HCT116 (cell line): Measurements from ENCODE around the gene SNRPB. TPM values are rescaled to one million over a fixed set of nuclear protein-coding genes. Genes with fewer than 3 reads are reported as not detected.

ENCODE experiments used
- ATAC-seq: fragments of 200-7000 bp; cut with Tn5 transposase; 2 replicates; pipeline ENCODE4 v1.9.1; 2020; ENCODE audit warnings: mild to moderate bottlenecking, moderate library complexity
- BruUV-seq: library from RNA; stranded (reverse); fragments of 400-500 nt; replicated peaks from 2 replicates; lab custom pipeline; 2021; lab: Mats Ljungman, UMichigan
- CTCF ChIA-PET: fragments of 300-600 bp; sonication (Branson Sonifier 250); formaldehyde crosslinking; loops from one replicate; lab custom pipeline; 2021; ENCODE audit warnings: antibody characterized with exemption; lab: Charles Lee
- POLR2A ChIA-PET: fragments of 300-600, 350-600 bp; sonication (Branson Sonifier 250); formaldehyde crosslinking; loops from one replicate; lab custom pipeline; 2021; ENCODE audit warnings: antibody characterized with exemption; lab: Charles Lee
- RAD21 ChIA-PET, 2 experiments: fragments of 300-600 bp; sonication (Branson Sonifier 250); formaldehyde crosslinking; loops; one replicate each; lab custom pipeline; 2023; ENCODE audit warnings: low total read pairs in 2 of 2; ENCODE audit not compliant: uncharacterized antibody in 2 of 2, unreplicated experiment in 2 of 2, low non-redundant PET in 1 of 2; lab: Charles Lee
- DNase-seq: peaks from one replicate; pipeline ENCODE4 v3.0.0-alpha.2; 2010; ENCODE audit warnings: low read depth, low spot score
- H2AFZ ChIP-seq: fragments of 200-600 bp; shearing (Covaris generic), sonication (generic); 2 replicates; pipeline ENCODE4 v1.6.1; 2017; ENCODE audit warnings: low read depth, mixed run types, mixed read lengths, antibody characterized with exemption, low read length; ENCODE audit not compliant: poor library complexity, severe bottlenecking
- H3K27ac ChIP-seq: 2 replicates; pipeline ENCODE4 v1.5.1; 2012; ENCODE audit warnings: low read depth, low read length
- H3K27me3 ChIP-seq: fragments of 200-600 bp; sonication (generic); 2 replicates; pipeline ENCODE4 v1.6.1; 2016; ENCODE audit warnings: mixed run types, low read length, mixed read lengths; ENCODE audit not compliant: insufficient read depth
- H3K36me3 ChIP-seq, 2 experiments: fragments of 200-500 bp in 1 of 2; fragments of 200-600 bp in 1 of 2; sonication (Bioruptor generic) in 1 of 2; sonication (generic) in 1 of 2; 2 replicates each; pipeline versions ENCODE4 v1.5.1 to v1.6.1; 2014 to 2016; ENCODE audit warnings: low read length in 2 of 2, inconsistent platforms in 1 of 2, mixed read lengths in 1 of 2, mixed run types in 1 of 2; ENCODE audit not compliant: insufficient read depth in 2 of 2, control insufficient read depth in 1 of 2
- H3K4me1 ChIP-seq, 2 experiments: fragments of 200-600 bp in 1 of 2; sonication (generic) in 1 of 2; 2 replicates each; pipeline versions ENCODE4 v1.5.1 to v1.6.1; 2012 to 2017; ENCODE audit warnings: low read length in 2 of 2, inconsistent platforms in 1 of 2, mild to moderate bottlenecking in 1 of 2, mixed read lengths in 1 of 2, mixed run types in 1 of 2, moderate library complexity in 1 of 2; ENCODE audit not compliant: insufficient read depth in 2 of 2, control insufficient read depth in 1 of 2
- H3K4me2 ChIP-seq: fragments of 200-600 bp; sonication (generic); 2 replicates; pipeline ENCODE4 v1.6.1; 2017; ENCODE audit warnings: mixed run types, low read length, mixed read lengths
- H3K4me3 ChIP-seq, 2 experiments: fragments of 200-600 bp in 1 of 2; sonication (generic) in 1 of 2; replicated peaks in 1 of 2; 2 replicates each; pipeline ENCODE4 v1.5.1; 2011 to 2016; ENCODE audit warnings: low read length in 2 of 2, control low read depth in 1 of 2, low read depth in 1 of 2, mild to moderate bottlenecking in 1 of 2, mixed read lengths in 1 of 2, mixed run types in 1 of 2
- H3K79me2 ChIP-seq: fragments of 200-600 bp; sonication (generic); 2 replicates; pipeline ENCODE4 v1.6.1; 2017; ENCODE audit warnings: mild to moderate bottlenecking, mixed run types, low read length, moderate library complexity, mixed read lengths; ENCODE audit not compliant: insufficient read depth
- H3K9ac ChIP-seq: fragments of 200-600 bp; sonication (generic); 2 replicates; pipeline ENCODE4 v1.6.1; 2016; ENCODE audit warnings: low read length, mixed read lengths
- H3K9me2 ChIP-seq: fragments of 200-600 bp; sonication (generic), shearing (Covaris generic); 2 replicates; pipeline ENCODE4 v1.6.1; 2017; ENCODE audit warnings: mixed run types, mild to moderate bottlenecking, moderate library complexity; ENCODE audit not compliant: insufficient read depth
- H3K9me3 ChIP-seq, 2 experiments: fragments of 200-500 bp in 1 of 2; fragments of 200-600 bp in 1 of 2; sonication (Bioruptor generic) in 1 of 2; sonication (generic) in 1 of 2; 2 replicates each; pipeline ENCODE4 v1.6.1; 2014 to 2017; ENCODE audit warnings: low read length in 2 of 2, mixed read lengths in 2 of 2, inconsistent platforms in 1 of 2, low read depth in 1 of 2, mild to moderate bottlenecking in 1 of 2, mixed run types in 1 of 2, moderate library complexity in 1 of 2; ENCODE audit not compliant: control insufficient read depth in 1 of 2, insufficient read depth in 1 of 2
- H4K20me1 ChIP-seq: fragments of 200-600 bp; sonication (generic), shearing (Covaris generic); 2 replicates; pipeline ENCODE4 v1.6.1; 2017; ENCODE audit warnings: mixed run types, mild to moderate bottlenecking, moderate library complexity; ENCODE audit not compliant: insufficient read depth
- ATF3 ChIP-seq: IDR thresholded peaks from 2 replicates; pipeline ENCODE4 v1.6.1; 2012
- CBX3 ChIP-seq: IDR thresholded peaks from 2 replicates; pipeline ENCODE4 v1.6.1; 2012; ENCODE audit warnings: low read depth
- CEBPB ChIP-seq: IDR thresholded peaks from 2 replicates; pipeline ENCODE4 v1.6.1; 2012; ENCODE audit warnings: low read depth
- EGR1 ChIP-seq: IDR thresholded peaks from 2 replicates; pipeline ENCODE4 v1.6.1; 2012; ENCODE audit warnings: low read depth
- ELF1 ChIP-seq: IDR thresholded peaks from 2 replicates; pipeline ENCODE4 v1.6.1; 2012; ENCODE audit warnings: low read depth, borderline replicate concordance
- EZH2 ChIP-seq: fragments of 200-600 bp; sonication (generic); IDR thresholded peaks from 2 replicates; pipeline ENCODE4 v1.6.1; 2017; ENCODE audit warnings: antibody characterized with exemption, mixed run types
- EZH2phosphoT487 ChIP-seq: fragments of 200-600 bp; IDR thresholded peaks from 2 replicates; pipeline ENCODE4 v1.6.1; 2018; ENCODE audit warnings: antibody characterized with exemption, borderline replicate concordance
- FOSL1 ChIP-seq: IDR thresholded peaks from 2 replicates; pipeline ENCODE4 v1.6.1; 2012; ENCODE audit warnings: low read depth
- POLR2A ChIP-seq: IDR thresholded peaks from 2 replicates; pipeline ENCODE4 v1.7.0; 2011; ENCODE audit warnings: borderline replicate concordance; ENCODE audit not compliant: insufficient read depth, insufficient read length; ENCODE audit errors: extremely low read depth
- RAD21 ChIP-seq: IDR thresholded peaks from 2 replicates; pipeline ENCODE4 v1.6.1; 2012; ENCODE audit warnings: low read depth, mild to moderate bottlenecking
- REST ChIP-seq: IDR thresholded peaks from 2 replicates; pipeline ENCODE4 v1.6.1; 2012; ENCODE audit warnings: low read depth
- SP1 ChIP-seq: IDR thresholded peaks from 2 replicates; pipeline ENCODE4 v1.6.1; 2012; ENCODE audit warnings: low read depth
- YY1 ChIP-seq: IDR thresholded peaks from 2 replicates; pipeline ENCODE4 v1.6.1; 2011; ENCODE audit warnings: low read length, low read depth, moderate library complexity, mild to moderate bottlenecking; ENCODE audit not compliant: insufficient replicate concordance; ENCODE audit errors: extremely low read depth
- ZFX ChIP-seq: fragments of 450-650 bp; IDR thresholded peaks from 2 replicates; pipeline ENCODE4 v1.6.1; 2017
- intact Hi-C: fragments of 100-400 bp; cut with micrococcal nuclease; formaldehyde crosslinking; loops from 2 replicates; pipeline ENCODE4 v1.10.0; 2022
- total RNA-seq: library from RNA; stranded (reverse); gene quantifications from one replicate; pipeline ENCODE4 v1.2.1, GENCODE V29; 2021; ENCODE audit not compliant: unreplicated experiment

The SNRPB gene
- total RNA-seq, 1 experiment from 2014 or later = 469 TPM

GRCh38 chr20:2485661-2486060 is 15.1 kb upstream of the SNRPB start:
- DNase-seq (no peak), ATAC-seq (no peak)
- no peaks in the 10 kb centered on the region for H3K4me1 ChIP-seq
- RAD21 ChIA-PET = no interaction called here
- H3K4me2 ChIP-seq = no peak overlapping the region
- no peaks in the 10 kb centered on the region for H4K20me1 ChIP-seq
- no peak overlapping the region for H3K4me3 ChIP-seq
- H2AFZ ChIP-seq = no peak overlapping the region
- peaks cover 29 to 31% of the 10 kb centered on the region in 2 experiments for H3K36me3 ChIP-seq
- H3K27me3 ChIP-seq = no peaks in the 10 kb centered on the region
- no peaks in the 10 kb centered on the region for H3K9me3 ChIP-seq
- no TSS peak for BruUV-seq
- H3K27ac ChIP-seq = no peak overlapping the region
- TF ChIP-seq CEBPB (no peak), ELF1 (no peak), CBX3 (no peak), FOSL1 (no peak), REST (no peak), SP1 (no peak), RAD21 (no peak), POLR2A (no peak)
- CTCF ChIA-PET = no interaction called here
- no peaks in the 10 kb centered on the region for H3K79me2 ChIP-seq
- POLR2A ChIA-PET = no interaction called here
- intact Hi-C loops = no loop called here
- H3K9me2 ChIP-seq = no peaks in the 10 kb centered on the region
- no peak overlapping the region for H3K9ac ChIP-seq

- Histone ChIP-seq H3K4me2 (no peak overlapping the region), H3K9ac (no peak overlapping the region), H3K4me1 (no peaks in the 10 kb centered on the region), H3K27ac (no peak overlapping the region), H2AFZ (no peak overlapping the region), H3K36me3 (peaks cover 28 to 29% of the 10 kb centered on the region in 2 experiments), H3K27me3 (no peaks in the 10 kb centered on the region), H3K9me3 (no peaks in the 10 kb centered on the region), H4K20me1 (no peaks in the 10 kb centered on the region), H3K79me2 (no peaks in the 10 kb centered on the region), H3K9me2 (no peaks in the 10 kb centered on the region), H3K4me3 (no peak overlapping the region)
- no peak for DNase-seq
- RAD21 ChIA-PET = no interaction called here
- intact Hi-C loops = no loop called here
- CTCF ChIA-PET = no interaction called here
- no TSS peak for BruUV-seq
- ATAC-seq = no peak
- POLR2A ChIA-PET = no interaction called here
- TF ChIP-seq POLR2A (no peak), ZFX (no peak), ATF3 (no peak), YY1 (no peak), ELF1 (no peak), CBX3 (no peak), EZH2phosphoT487 (no peak), EZH2 (no peak), REST (no peak), EGR1 (no peak), CEBPB (no peak), RAD21 (no peak)
These were observed 14.5 kb upstream of the SNRPB start for GRCh38 chr20:2485080-2485479.
